Measurements from ENCODE around the gene PRIM1. TPM values are rescaled to one million over a fixed set of nuclear protein-coding genes. Genes with fewer than 3 reads are reported as not detected.

The PRIM1 gene
- total and polyA plus RNA-seq, 2 of the 8 experiments (the other 6 are each of a cell fraction or from before 2014, with no cell fraction given): 52.4 to 61.9 TPM

- TF ChIP-seq, protein P1, sequence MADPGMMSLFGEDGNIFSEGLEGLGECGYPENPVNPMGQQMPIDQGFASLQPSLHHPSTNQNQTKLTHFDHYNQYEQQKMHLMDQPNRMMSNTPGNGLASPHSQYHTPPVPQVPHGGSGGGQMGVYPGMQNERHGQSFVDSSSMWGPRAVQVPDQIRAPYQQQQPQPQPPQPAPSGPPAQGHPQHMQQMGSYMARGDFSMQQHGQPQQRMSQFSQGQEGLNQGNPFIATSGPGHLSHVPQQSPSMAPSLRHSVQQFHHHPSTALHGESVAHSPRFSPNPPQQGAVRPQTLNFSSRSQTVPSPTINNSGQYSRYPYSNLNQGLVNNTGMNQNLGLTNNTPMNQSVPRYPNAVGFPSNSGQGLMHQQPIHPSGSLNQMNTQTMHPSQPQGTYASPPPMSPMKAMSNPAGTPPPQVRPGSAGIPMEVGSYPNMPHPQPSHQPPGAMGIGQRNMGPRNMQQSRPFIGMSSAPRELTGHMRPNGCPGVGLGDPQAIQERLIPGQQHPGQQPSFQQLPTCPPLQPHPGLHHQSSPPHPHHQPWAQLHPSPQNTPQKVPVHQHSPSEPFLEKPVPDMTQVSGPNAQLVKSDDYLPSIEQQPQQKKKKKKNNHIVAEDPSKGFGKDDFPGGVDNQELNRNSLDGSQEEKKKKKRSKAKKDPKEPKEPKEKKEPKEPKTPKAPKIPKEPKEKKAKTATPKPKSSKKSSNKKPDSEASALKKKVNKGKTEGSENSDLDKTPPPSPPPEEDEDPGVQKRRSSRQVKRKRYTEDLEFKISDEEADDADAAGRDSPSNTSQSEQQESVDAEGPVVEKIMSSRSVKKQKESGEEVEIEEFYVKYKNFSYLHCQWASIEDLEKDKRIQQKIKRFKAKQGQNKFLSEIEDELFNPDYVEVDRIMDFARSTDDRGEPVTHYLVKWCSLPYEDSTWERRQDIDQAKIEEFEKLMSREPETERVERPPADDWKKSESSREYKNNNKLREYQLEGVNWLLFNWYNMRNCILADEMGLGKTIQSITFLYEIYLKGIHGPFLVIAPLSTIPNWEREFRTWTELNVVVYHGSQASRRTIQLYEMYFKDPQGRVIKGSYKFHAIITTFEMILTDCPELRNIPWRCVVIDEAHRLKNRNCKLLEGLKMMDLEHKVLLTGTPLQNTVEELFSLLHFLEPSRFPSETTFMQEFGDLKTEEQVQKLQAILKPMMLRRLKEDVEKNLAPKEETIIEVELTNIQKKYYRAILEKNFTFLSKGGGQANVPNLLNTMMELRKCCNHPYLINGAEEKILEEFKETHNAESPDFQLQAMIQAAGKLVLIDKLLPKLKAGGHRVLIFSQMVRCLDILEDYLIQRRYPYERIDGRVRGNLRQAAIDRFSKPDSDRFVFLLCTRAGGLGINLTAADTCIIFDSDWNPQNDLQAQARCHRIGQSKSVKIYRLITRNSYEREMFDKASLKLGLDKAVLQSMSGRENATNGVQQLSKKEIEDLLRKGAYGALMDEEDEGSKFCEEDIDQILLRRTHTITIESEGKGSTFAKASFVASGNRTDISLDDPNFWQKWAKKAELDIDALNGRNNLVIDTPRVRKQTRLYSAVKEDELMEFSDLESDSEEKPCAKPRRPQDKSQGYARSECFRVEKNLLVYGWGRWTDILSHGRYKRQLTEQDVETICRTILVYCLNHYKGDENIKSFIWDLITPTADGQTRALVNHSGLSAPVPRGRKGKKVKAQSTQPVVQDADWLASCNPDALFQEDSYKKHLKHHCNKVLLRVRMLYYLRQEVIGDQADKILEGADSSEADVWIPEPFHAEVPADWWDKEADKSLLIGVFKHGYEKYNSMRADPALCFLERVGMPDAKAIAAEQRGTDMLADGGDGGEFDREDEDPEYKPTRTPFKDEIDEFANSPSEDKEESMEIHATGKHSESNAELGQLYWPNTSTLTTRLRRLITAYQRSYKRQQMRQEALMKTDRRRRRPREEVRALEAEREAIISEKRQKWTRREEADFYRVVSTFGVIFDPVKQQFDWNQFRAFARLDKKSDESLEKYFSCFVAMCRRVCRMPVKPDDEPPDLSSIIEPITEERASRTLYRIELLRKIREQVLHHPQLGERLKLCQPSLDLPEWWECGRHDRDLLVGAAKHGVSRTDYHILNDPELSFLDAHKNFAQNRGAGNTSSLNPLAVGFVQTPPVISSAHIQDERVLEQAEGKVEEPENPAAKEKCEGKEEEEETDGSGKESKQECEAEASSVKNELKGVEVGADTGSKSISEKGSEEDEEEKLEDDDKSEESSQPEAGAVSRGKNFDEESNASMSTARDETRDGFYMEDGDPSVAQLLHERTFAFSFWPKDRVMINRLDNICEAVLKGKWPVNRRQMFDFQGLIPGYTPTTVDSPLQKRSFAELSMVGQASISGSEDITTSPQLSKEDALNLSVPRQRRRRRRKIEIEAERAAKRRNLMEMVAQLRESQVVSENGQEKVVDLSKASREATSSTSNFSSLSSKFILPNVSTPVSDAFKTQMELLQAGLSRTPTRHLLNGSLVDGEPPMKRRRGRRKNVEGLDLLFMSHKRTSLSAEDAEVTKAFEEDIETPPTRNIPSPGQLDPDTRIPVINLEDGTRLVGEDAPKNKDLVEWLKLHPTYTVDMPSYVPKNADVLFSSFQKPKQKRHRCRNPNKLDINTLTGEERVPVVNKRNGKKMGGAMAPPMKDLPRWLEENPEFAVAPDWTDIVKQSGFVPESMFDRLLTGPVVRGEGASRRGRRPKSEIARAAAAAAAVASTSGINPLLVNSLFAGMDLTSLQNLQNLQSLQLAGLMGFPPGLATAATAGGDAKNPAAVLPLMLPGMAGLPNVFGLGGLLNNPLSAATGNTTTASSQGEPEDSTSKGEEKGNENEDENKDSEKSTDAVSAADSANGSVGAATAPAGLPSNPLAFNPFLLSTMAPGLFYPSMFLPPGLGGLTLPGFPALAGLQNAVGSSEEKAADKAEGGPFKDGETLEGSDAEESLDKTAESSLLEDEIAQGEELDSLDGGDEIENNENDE (IDR thresholded peaks at IDR 0.05; ENCODE audit: insufficient replicate concordance, low read length): no peak
- no peak for TF ChIP-seq CREB1 (IDR thresholded peaks at IDR 0.05)
- no peak for TF ChIP-seq BACH1 (IDR thresholded peaks at IDR 0.05; ENCODE audit: low read length)
- TF ChIP-seq GABPA (IDR thresholded peaks at IDR 0.05; ENCODE audit: borderline replicate concordance, insufficient read depth, low read length): no peak
- TF ChIP-seq SAP30 (IDR thresholded peaks at IDR 0.05; ENCODE audit: insufficient read depth, insufficient replicate concordance, low read length): no peak
- TF ChIP-seq, protein P2, sequence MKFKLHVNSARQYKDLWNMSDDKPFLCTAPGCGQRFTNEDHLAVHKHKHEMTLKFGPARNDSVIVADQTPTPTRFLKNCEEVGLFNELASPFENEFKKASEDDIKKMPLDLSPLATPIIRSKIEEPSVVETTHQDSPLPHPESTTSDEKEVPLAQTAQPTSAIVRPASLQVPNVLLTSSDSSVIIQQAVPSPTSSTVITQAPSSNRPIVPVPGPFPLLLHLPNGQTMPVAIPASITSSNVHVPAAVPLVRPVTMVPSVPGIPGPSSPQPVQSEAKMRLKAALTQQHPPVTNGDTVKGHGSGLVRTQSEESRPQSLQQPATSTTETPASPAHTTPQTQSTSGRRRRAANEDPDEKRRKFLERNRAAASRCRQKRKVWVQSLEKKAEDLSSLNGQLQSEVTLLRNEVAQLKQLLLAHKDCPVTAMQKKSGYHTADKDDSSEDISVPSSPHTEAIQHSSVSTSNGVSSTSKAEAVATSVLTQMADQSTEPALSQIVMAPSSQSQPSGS (IDR thresholded peaks at IDR 0.05; ENCODE audit: low read length): no peak
- no peak for TF ChIP-seq HDAC6 (IDR thresholded peaks at IDR 0.05; ENCODE audit: low read depth, low read length)
- TF ChIP-seq SIRT6 (IDR thresholded peaks at IDR 0.05; ENCODE audit: low read length): no peak
- no peak for TF ChIP-seq CEBPB (IDR thresholded peaks at IDR 0.05; ENCODE audit: low read depth, low read length)
- TF ChIP-seq GTF2F1 (IDR thresholded peaks at IDR 0.05; ENCODE audit: borderline replicate concordance, low read depth, low read length): no peak
- no peak for TF ChIP-seq MAX (IDR thresholded peaks at IDR 0.05)
Observed at GRCh38 chr12:56749359-56749758, 2.8 kb downstream of the PRIM1 start (continued).
